GM21619 (cell line): ENCODE results near the gene CACNA1I.

Experiments used
- ATAC-seq: cut with Tn5 transposase; IDR thresholded peaks from one replicate; pipeline ENCODE4 v1.9.1; 2021; ENCODE audit not compliant: unreplicated experiment

CACNA1I gene

GRCh38 chr22:39567135-39567946, 3.2 kb upstream of the CACNA1I start:
- no peak for ATAC-seq

GRCh38 chr22:39568278-39568981, 2.1 kb upstream of the CACNA1I start:
- ATAC-seq, result no peak

GRCh38 chr22:39569066-39569465, 1.5 kb upstream of the CACNA1I start:
- no peak for ATAC-seq

GRCh38 chr22:39570226-39570625, 327 bp upstream of the CACNA1I start:
- no peak for ATAC-seq

GRCh38 chr22:39571538-39571937, 985 bp downstream of the CACNA1I start:
- no peak for ATAC-seq

GRCh38 chr22:39574779-39575551, 4.4 kb downstream of the CACNA1I start:
- ATAC-seq, result no peak

GRCh38 chr22:39575552-39575825, 4.9 kb downstream of the CACNA1I start:
- ATAC-seq, result no peak

GRCh38 chr22:39576027-39576426, 5.5 kb downstream of the CACNA1I start:
- no peak for ATAC-seq

- ATAC-seq, result no peak
Measured at GRCh38 chr22:39577366-39577765, 6.8 kb downstream of the CACNA1I start.

GRCh38 chr22:39577900-39578299, 7.3 kb downstream of the CACNA1I start:
- ATAC-seq, result no peak

- no peak for ATAC-seq
Measured at GRCh38 chr22:39580006-39580441, 9.5 kb downstream of the CACNA1I start.

GRCh38 chr22:39580795-39581194, 10.2 kb downstream of the CACNA1I start:
- no peak for ATAC-seq

- no peak for ATAC-seq
Measured at GRCh38 chr22:39581303-39581702, 10.8 kb downstream of the CACNA1I start.

GRCh38 chr22:39583066-39583667, 12.6 kb downstream of the CACNA1I start:
- ATAC-seq, result no peak

- ATAC-seq, result no peak
Measured at GRCh38 chr22:39589875-39590274, 19.3 kb downstream of the CACNA1I start.

GRCh38 chr22:39592081-39593065, 21.8 kb downstream of the CACNA1I start:
- no peak for ATAC-seq

- ATAC-seq, result no peak
Measured at GRCh38 chr22:39593066-39593930, 22.7 kb downstream of the CACNA1I start.

GRCh38 chr22:39593931-39594285, 23.4 kb downstream of the CACNA1I start:
- no peak for ATAC-seq

GRCh38 chr22:39594411-39594810, 23.9 kb downstream of the CACNA1I start:
- no peak for ATAC-seq
